Pulmonary artery endothelial cell (primary cell): Measurements from ENCODE around the gene GNAZ. TPM values are rescaled to one million over a fixed set of nuclear protein-coding genes. Genes with fewer than 3 reads are reported as not detected.
A peak's percentile ranks its signal among the peaks of the same experiment; 100 is the strongest.
"Not testable (repeated sequence)": the region's sequence is repeated elsewhere in the genome, so short reads cannot be mapped to it uniquely, and the experiment has no call there.

Experiments
- DNase-seq: peaks from one replicate; pipeline ENCODE4 v3.0.0-alpha.2; 2011; ENCODE audit warnings: low read depth, low spot score
- total RNA-seq: library from RNA; depleted of rRNA; stranded (reverse); fragments of >200 nt; gene quantifications from 2 replicates; pipeline ENCODE4 v1.2.3, GENCODE V29; 2014

GNAZ gene
- total RNA-seq, 1 donor from 2014 or later: 2.8 TPM

DNA sequence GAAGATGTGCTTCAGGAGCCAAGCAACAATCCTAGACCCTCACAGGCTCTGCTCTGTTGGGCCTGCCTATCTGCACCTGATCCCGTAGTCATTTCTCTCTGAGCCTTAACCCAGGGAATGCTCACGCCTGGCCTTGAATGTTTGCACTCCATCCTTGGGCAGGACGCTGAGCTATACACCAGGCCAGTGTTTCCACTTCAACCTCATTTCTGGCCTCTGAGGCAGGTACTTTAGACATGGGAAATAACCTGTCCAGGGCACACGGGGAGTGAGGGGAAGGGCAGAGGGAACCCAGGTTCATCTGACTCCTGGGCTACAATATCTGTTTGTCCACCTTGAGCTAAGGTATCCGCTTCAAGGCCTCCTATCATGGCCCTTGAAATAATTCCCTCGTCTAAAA lies 61.6 kb downstream of the GNAZ start:
- DNase-seq: no peak

DNA sequence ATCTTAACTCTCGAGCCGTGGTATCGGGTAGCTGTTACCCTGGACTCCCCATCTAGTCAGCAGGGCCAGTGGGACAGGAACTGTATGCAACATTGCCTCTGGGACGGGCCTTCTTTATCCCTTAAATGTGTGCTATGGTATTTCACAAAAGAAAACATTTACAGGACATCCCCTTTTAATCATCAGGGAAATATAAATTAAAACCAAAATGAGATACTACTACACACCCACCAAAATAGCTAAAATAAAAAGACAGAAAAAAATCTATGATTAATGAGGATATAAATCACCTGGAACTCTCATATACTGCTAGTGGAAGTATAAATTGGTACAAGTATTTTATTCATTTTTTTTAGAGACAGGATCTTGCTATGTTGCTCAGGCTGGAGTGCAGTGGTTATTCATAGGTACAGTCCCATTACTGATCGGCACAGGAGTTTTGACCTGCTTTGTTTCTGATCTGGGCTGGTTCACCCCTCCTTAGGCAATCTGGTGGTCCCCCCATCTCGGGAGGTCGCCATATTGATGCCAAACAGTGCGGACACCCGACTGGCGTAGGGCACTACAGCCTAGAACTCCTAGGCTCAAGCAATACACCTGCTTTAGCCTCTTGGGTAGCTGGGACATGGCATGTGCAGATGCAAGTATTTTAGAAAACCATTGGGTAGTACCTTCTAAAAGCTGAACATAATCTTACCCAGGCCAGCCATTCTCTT lies 62.2 kb downstream of the GNAZ start:
- no peak for DNase-seq

DNA sequence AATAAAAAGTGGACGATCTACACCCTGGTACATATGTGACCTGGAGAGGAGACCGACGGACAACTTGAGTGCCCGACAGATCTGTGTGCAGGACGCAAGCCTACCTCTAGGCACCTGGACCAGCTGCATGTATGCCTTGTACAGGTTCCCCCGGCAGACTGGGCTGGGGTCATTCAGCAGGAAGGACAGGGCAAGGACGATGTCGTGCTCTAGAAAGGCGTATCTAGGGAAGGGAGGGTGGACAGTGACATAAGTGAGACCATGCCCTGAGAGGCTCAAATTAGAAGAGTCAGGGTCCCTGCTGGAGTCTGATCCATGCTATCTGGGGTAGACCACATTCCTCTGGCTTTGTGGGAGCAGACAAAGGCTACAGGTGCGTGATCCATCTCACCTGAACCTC lies 63.6 kb downstream of the GNAZ start:
- DNase-seq: no peak

DNA sequence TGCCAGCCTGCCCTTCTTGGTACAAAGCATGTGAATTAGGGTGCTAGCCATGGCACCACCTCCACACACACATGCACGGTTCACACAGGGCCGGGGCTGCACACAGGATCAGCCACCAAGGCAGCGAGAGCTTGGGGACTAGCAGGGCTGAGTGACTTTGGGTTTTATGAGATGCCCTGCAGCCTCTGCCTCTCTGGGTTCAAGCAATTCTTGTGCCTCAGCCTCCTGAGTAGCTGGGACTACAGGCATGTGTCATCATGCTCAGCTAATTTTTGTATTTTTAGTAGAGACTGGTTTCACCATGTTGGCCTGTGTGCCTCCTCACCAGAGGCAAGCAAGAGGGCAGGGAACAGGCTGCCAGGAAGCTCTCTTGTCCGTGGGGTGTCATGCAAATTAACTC lies 66.7 kb downstream of the GNAZ start:
- not testable (repeated sequence) for DNase-seq

DNA sequence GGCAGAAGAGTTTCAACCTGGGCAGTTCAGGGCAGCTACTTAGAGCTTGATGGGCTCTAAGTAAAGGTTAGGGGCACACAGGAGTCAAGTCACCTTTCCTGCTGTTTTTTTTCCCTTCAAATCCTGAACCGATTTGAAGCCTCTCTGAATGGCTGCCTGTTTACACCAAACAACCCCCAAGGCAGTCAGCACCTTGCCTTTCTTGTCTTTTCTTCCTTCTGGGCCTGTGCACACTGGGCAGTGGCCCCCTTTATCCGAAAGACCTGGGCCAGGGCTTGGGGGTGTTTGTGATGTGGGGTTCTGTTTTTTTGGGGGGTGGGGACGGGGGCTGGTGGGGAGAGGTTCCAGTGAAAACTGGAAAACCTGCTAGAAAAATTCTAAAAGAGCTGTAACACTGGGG lies 67.1 kb downstream of the GNAZ start:
- no peak for DNase-seq

DNA sequence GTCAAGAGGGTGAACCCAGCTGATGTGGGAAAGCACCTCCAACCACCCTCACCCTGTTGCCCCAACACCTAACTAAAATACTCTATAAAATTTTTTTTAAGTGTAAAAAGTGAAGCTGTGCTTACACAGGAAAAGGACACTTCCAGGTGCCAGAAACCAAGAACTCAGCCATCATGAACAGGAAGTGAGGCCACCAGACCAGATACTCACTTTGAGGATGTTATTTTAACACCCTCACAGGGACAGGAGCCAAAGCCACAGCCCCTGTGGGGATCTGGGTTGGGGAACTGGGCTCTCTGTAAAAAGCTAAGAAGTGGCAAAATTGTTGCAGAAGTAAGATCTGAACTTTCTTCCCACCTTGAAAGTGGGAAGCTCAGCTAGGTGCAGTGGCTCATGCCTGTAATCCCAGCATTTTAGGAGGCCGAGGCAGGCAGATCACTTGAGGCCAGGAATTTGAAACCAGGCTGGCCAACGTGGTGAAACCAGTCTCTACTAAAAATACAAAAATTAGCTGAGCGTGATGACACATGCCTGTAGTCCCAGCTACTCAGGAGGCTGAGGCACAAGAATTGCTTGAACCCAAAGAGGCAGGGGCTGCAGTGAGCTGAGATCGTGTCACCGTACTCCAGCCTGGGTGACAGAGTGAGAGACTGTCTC lies 67.7 kb downstream of the GNAZ start:
- DNase-seq: no peak

DNA sequence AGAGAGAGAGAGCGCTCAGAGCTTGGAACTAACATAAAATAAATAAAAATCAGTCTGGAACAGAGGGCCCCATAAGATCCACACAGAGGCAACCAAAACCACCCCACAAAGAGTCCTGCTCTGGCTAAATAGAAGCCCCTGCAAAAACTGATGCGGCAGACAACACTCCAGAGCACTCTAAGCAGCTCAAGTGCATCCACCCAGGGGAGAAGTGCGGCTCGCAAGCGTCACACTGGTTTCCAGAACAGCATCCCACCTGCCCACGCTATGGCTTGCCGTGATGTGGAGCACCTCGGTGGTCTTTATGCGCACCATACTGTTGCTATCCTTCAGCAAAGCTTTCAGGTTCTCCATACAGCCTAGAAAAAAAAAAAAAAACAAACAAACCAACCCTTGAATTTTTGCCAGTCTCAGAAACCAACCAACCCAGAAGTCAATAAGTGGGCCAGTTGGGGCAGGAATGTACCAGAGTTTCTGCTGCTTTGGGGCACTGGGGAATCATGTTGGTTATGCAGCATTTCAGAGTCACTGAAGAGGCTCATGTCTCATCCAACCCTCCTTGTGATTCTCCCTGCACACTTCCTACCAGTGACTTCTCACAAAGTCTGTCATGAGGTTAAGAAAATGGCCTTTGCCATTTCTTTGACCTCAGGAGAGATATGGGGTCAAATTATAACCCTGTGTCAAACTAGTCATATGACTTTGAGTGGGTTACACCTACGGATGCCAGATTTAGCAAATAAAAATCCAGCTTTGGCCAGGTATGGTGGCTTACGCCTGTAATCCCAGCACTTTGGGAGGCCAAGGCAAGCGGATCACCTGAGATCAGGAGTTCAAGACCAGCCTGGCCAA lies 68.5 kb downstream of the GNAZ start:
- DNase-seq: no peak

DNA sequence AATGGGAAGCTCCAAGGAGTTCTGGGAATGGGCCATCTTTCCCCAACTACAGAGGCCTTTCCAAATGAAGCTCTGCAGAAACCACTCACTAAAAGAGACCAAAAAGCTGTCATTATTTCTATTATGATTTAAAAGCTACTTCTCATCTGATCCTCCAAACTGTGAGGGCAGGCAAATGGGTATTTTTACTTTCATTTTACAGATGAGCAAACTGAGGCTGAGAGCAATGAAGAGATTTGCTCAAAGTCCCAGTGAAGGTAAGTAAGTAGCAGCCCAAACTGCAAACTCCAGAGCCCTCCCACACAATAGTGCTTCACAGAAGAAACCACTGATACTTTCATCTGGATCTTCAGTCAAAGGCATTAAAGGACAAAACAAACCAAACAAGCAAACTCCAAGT lies 70.1 kb downstream of the GNAZ start:
- no peak for DNase-seq

DNA sequence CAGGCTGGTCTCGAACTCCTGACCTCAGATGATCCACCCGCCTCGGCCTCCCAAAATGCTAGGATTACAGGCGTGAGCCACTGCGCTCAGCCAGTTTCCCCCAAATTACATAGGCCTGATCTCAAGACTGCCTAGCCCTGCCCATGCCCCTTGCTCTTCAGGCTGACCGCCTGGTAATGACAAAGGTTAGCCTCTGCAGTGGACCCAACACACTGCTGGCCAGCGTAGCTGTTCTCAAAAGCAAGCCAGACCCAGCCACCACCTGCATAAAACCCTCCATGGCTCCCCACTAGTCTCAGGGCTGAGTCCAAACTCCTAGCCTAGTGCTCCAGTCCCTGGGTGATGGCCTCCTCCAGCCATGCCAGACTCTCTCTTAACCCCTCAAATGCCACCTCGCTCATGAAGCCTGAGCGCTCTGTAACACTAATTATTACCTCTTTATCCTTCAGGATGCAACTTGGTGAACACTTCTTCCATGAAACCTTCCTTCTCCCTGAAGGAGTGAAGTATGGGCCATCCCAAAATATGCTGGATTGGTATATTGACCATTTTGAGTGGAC lies 72.3 kb downstream of the GNAZ start:
- no peak for DNase-seq

DNA sequence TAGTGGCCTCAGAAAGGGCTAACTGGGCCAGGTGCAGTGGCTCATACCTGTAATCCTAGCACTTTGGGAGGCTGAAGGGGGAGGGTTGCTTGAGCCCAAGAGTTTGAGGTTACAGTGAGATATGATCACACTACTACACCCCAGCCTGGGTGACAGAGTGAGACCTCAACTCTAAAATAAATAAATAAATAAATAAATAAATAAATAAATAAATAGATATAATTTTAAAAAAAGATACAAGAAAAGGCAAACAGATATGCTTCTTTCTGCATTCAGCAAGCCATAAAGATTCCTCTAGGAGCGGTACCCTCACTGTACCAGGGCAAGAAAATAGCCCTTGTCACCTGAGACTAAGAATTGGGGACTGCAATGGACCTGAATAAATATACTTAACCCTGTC lies 72.8 kb downstream of the GNAZ start:
- no peak for DNase-seq

DNA sequence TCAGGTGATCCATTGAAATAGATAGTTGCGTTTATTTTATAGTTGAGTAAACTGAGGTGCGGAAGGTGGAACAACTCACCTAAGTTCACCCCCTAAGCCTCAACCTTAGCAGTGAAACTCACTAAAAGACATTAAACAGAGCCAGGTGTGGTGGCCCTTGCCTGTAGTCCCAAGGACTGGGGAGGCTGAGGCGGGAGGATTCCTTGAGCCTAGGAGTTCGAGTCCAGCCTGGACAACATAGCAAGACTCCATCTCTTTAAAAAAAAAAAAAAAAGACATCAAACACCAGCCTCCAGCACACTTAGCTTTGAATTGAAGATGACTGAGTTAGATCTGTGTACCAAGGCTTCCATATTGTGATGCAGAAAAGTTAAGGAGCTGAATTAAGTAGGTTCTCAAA lies 74.1 kb downstream of the GNAZ start:
- DNase-seq: no peak

DNA sequence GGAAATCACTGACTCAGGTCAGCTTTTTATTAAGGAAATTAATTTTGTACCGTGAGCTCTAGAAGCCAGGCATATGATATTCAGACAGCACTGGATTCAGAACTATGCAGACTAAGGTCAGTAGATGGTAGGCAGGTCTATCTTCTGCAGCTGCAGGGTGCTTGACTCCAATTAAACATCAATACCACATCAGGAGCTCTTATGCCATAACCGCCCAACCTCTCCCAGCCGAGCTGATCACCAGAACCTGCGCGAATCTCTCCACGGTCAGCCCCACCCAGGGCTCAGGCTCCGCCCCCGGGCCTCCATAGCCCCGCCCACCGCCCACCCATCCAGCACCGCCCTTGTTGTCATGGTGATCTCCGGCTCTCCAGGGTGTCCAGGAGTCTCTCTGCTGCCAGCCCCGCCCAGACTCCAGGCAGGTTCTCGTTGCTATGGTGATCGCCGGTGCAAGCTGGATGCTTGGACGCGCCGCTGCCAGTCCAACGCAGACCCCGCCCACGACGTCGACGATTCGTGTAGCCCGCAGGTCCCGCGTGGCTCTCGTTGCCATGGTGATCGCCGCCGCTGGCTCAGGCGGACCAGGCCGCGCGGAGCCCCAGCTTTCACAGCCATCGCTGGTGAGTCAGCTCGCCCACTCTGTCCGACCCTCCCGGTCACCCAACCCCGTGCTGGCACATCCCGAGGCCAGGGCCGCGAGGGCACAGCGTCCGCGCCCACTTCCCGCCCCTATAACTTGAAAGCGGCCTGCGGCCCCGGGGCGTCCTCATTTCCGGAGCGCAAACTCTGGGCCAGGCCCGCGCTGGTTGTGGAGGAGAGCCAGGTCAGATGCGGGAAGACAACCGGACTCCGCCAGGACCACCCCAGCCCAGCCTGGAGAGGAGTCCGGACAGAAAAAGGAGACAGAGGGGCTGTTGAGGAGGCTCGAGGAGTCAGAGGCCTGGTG lies 74.9 kb downstream of the GNAZ start, which contains the start of gene RAB36:
TSS of gene RAB36 (plus strand) at position 546 of the 946 bp plus-strand sequence. CDS start 1,140 bp downstream, outside the sequence.
- peak; percentile 90 for DNase-seq

DNA sequence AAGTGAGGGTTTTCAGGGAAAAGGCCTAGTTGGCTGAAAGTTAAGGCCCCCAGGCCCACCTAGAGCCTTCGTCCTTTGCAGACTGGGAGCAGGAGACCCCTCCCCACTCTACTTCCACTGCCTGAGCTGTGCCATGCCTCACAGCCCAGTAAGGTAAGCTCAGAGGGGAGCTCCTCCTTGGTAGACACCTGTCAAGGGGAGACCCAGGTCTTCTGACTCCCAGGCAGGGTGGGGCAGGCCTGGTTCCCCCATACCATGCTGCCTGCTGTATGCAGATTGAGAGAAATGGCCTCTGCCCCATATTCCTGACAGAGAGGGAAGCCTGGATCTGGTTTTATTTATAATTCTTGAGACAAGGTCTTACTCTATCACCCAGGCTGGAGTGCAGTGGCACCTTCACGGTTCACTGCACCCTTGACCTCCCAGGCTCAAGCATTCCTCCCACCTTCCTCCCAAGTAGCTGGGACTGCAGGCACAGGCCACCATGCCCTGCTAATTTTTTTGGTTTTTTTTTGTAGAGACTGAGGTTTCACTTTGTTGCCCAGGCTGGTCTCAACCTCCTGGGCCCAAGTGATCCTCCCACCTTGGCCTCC lies 75.7 kb downstream of the GNAZ start:
- no peak for DNase-seq

DNA sequence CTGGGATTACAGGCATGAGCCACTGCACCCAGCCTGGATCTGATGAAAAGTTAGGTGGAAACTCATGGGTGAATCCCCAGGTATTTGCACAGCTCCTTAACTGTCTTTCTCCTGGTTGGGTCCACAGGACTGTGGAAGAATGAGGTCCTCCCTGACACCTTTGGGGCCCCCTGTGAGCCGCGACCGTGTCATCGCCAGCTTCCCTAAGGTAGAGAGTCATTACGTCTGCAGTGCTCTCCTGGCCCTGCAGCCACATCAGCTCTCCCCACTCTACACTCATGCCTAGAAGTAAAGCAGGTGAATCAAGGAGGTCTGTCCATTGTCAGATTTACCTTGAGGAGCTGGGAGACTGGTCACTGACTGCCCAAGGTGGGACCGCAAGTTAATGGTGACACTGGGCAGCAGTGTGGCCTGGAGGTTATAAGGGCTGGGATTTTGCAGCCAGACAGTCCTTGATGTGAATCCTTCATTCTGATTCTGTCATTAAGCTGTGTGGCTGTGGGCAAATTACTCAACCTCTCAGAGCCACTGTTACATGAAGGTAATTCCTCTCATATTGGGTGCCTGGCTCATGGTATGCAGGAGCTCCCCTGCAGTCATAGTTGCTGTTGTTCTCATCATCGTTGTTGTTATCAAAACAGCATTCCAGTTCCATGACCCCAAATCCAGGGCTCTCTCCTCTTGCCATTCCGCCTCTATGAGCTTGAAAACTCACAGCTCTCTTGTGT lies 76.3 kb downstream of the GNAZ start:
- DNase-seq: no peak

DNA sequence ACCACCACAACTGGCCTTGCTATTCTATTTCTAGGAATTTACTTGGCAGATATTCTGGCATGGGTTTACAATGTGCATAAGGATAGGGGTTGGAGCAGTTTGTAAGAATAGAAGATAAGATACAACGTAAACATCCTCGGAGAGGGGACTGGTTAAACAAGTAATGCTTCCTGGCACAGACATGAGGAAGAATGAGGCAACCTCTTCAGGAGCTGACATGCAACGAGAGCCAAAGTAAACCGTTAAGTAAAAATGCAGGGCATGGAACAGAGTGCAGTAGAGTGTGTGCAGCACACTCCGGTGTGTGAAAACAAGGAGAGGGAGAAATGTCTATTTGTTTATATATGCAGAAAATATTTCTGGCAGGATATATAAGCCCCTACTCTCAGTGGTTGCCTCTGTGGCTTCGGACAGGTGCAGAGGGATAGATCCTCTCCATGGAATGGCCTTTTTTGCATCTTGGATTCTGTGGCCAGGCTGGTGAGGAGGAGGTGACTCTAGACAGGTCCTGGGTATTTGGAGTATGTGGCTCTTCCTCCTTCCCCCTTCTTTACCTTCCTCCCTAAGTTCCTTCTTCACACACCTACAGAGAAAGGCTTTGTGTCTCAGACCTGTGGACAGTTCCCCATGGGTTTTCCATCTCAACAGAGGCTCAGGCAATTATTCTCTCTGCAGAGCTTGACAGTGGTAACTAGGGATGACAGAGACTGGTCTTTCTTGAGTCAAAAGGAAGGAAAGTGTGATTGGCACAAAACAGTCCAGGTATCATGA lies 77.5 kb downstream of the GNAZ start:
- no peak for DNase-seq

DNA sequence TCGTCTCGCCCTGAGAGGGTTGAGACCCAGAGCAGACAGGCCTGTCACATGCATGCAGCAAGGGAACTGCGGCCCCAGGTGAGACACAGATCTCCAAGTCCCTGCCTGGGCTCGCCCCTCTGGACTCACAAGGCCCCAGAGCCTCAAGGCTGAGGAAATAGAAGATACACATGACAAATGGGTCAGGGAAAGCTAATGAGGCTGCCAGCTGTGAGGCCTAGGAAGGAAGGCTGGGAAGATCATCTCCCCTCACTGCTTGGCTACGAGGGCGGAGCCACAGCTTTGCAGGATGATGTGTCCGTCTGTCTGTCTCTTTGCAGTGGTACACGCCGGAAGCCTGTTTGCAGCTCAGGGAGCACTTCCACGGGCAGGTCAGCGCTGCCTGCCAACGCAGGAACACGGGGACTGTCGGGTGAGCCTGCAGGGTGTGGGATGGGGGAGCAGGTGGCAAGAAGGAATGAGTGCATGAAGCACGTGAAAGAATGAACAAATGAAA lies 79.5 kb downstream of the GNAZ start:
- no peak for DNase-seq

DNA sequence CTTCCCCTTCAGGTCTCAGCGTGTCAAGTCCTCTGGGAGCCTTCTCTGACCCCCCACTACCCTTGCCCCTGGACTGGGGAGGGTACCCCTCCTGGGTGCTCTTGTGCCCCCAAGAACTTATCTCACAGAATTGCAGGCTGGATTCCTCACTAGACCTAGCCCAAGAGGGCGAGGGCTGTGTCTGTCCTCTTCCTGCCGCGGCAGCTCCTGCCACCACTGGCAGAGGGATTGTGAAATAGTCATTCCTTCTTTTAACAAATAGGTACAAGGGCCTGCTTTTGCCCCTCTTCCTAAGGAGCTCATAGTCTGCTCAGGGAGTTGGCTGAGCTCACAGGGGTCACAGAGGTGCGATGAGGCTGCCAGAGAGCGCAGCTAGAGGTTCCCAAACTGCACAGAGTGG lies 80.4 kb downstream of the GNAZ start:
- DNase-seq: no peak

DNA sequence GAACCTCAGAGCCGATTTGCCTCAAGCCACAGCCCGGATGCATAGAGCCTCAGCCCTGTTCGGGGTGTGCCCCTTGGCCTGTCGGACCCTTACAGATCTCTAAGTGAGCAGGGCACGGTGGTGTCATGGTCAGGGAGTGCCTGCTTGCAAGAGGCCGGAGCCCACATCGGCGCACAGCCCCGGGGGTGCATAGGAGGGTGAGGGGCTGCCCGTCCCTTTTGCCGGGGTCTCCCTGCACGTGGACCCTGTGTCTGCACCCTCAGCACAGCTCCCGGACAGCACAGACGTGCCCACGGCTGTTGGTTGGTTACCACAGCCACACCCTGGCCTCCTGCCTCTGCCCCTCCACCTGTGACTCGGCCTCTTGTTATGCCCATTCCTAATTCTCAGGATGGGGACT lies 81.5 kb downstream of the GNAZ start:
- DNase-seq: no peak
